ENCODE data around the gene PHF23. TPM values are rescaled to one million over a fixed set of nuclear protein-coding genes. Genes with fewer than 3 reads are reported as not detected.

The PHF23 gene
- polyA plus RNA-seq, 1 donor = 45.4 TPM

Other genes with a start within 250 kb of the PHF23 start
- gene ALOX12, start 243.4 kb downstream of the PHF23 start, polyA plus RNA-seq = 1.2 TPM
- 244 TPM for gene RNASEK, start 226.8 kb downstream of the PHF23 start, polyA plus RNA-seq
- gene BCL6B, start 216.4 kb downstream of the PHF23 start, polyA plus RNA-seq = 7.2 TPM
- 16.9 TPM for gene SLC16A13, start 203.4 kb downstream of the PHF23 start, polyA plus RNA-seq
- 0.94 TPM for gene SLC16A11, start 195.4 kb downstream of the PHF23 start, polyA plus RNA-seq
- gene CLEC10A, start 159.2 kb downstream of the PHF23 start, polyA plus RNA-seq = 9.7 TPM
- gene ASGR2, start 124.6 kb downstream of the PHF23 start, polyA plus RNA-seq = 0.40 TPM
- 5.7 TPM for gene ASGR1, start 60.1 kb downstream of the PHF23 start, polyA plus RNA-seq
- gene DLG4, start 19.6 kb downstream of the PHF23 start, polyA plus RNA-seq = 16.7 TPM
- 490 TPM for gene ACADVL, start 19.5 kb downstream of the PHF23 start, polyA plus RNA-seq
- gene DVL2, start 4.9 kb downstream of the PHF23 start, polyA plus RNA-seq = 44.5 TPM
- gene GABARAP, start 3.0 kb upstream of the PHF23 start, polyA plus RNA-seq = 724 TPM
- gene CTDNEP1, start 12.3 kb upstream of the PHF23 start, polyA plus RNA-seq = 124 TPM
- gene ELP5, start 12.8 kb upstream of the PHF23 start, polyA plus RNA-seq = 45.8 TPM
- 250 TPM for gene CLDN7, start 23.0 kb upstream of the PHF23 start, polyA plus RNA-seq
- 1.1 TPM for gene SLC2A4, start 42.3 kb upstream of the PHF23 start, polyA plus RNA-seq
- gene YBX2, start 55.2 kb upstream of the PHF23 start, polyA plus RNA-seq = 2.8 TPM
- gene EIF5A, start 68.2 kb upstream of the PHF23 start, polyA plus RNA-seq = 263 TPM
- 53.0 TPM for gene GPS2, start 75.9 kb upstream of the PHF23 start, polyA plus RNA-seq
- gene NEURL4, start 89.9 kb upstream of the PHF23 start, polyA plus RNA-seq = 28.7 TPM
- 12.2 TPM for gene ACAP1, start 97.1 kb upstream of the PHF23 start, polyA plus RNA-seq
- 8.2 TPM for gene KCTD11, start 112.7 kb upstream of the PHF23 start, polyA plus RNA-seq
- 0.04 TPM for gene TMEM95, start 115.7 kb upstream of the PHF23 start, polyA plus RNA-seq
- gene TNK1, start 141.6 kb upstream of the PHF23 start, polyA plus RNA-seq = 7.4 TPM
- gene PLSCR3, start 155.1 kb upstream of the PHF23 start, polyA plus RNA-seq = 16.9 TPM
- gene TMEM256, start 164.6 kb upstream of the PHF23 start, polyA plus RNA-seq = 187 TPM
- 12.9 TPM for gene NLGN2, start 168.4 kb upstream of the PHF23 start, polyA plus RNA-seq
- gene SPEM1, start 180.9 kb upstream of the PHF23 start, polyA plus RNA-seq = not detected
- gene SPEM2, start 186.2 kb upstream of the PHF23 start, polyA plus RNA-seq = not detected
- not detected for gene SPEM3, start 189.4 kb upstream of the PHF23 start, polyA plus RNA-seq
- 7.5 TPM for gene TMEM102, start 196.0 kb upstream of the PHF23 start, polyA plus RNA-seq
- 1.3 TPM for gene FGF11, start 200.1 kb upstream of the PHF23 start, polyA plus RNA-seq
- 7.4 TPM for gene CHRNB1, start 205.6 kb upstream of the PHF23 start, polyA plus RNA-seq
- gene ZBTB4, start 240.2 kb upstream of the PHF23 start, polyA plus RNA-seq = 65.6 TPM
- gene SLC35G6, start 242.0 kb upstream of the PHF23 start, polyA plus RNA-seq = 0.52 TPM
- gene POLR2A, start 244.9 kb upstream of the PHF23 start, polyA plus RNA-seq = 98.7 TPM